NCI-H146 treated with DMSO at 0.1 percent for 48 hours (cell line): Measurements from ENCODE around the gene TNC.
"Not testable (repeated sequence)": the region's sequence is repeated elsewhere in the genome, so short reads cannot be mapped to it uniquely, and the experiment has no call there.

ENCODE experiments used
- DNase-seq: peaks from one replicate; lab custom pipeline; 2025; ENCODE audit not compliant: unreplicated experiment; lab: John Stamatoyannopoulos, UW

TNC gene

GRCh38 chr9:115135821-115136778, 18.1 kb upstream of the TNC start:
- DNase-seq = no peak

GRCh38 chr9:115134941-115135340, 17.0 kb upstream of the TNC start:
- no peak for DNase-seq

GRCh38 chr9:115133649-115134048, 15.7 kb upstream of the TNC start:
- no peak for DNase-seq

GRCh38 chr9:115132648-115133047, 14.7 kb upstream of the TNC start:
- DNase-seq = no peak

GRCh38 chr9:115130176-115130575, 12.2 kb upstream of the TNC start:
- no peak for DNase-seq

GRCh38 chr9:115128726-115129125, 10.8 kb upstream of the TNC start:
- not testable (repeated sequence) for DNase-seq

- DNase-seq = no peak
These were observed 9.3 kb upstream of the TNC start for GRCh38 chr9:115127191-115127817.

GRCh38 chr9:115126404-115126803, 8.4 kb upstream of the TNC start:
- no peak for DNase-seq

GRCh38 chr9:115122937-115123336, 5.0 kb upstream of the TNC start:
- DNase-seq = no peak

- no peak for DNase-seq
These were observed 3.2 kb upstream of the TNC start for GRCh38 chr9:115121181-115121580.

- peak; percentile 37 for DNase-seq
These were observed 892 bp upstream of the TNC start for GRCh38 chr9:115118879-115119218.

- DNase-seq = no peak
These were observed 1.3 kb downstream of the TNC start for GRCh38 chr9:115116421-115117284.

- no peak for DNase-seq
These were observed 2.0 kb downstream of the TNC start for GRCh38 chr9:115115924-115116323.

GRCh38 chr9:115115117-115115880, 2.7 kb downstream of the TNC start:
- no peak for DNase-seq

- no peak for DNase-seq
These were observed 3.4 kb downstream of the TNC start for GRCh38 chr9:115114546-115114945.

GRCh38 chr9:115114084-115114483, 3.9 kb downstream of the TNC start:
- no peak for DNase-seq

- DNase-seq = no peak
These were observed 6.1 kb downstream of the TNC start for GRCh38 chr9:115111874-115112273.

GRCh38 chr9:115109486-115109885, 8.5 kb downstream of the TNC start:
- no peak for DNase-seq

GRCh38 chr9:115107701-115108100, 10.3 kb downstream of the TNC start:
- no peak for DNase-seq

- no peak for DNase-seq
These were observed 11.3 kb downstream of the TNC start for GRCh38 chr9:115106642-115107041.

- DNase-seq = no peak
These were observed 12.0 kb downstream of the TNC start for GRCh38 chr9:115106001-115106400.
